GM18909 (cell line): ENCODE measurements around the gene PXDN.

Experiments
- ATAC-seq: cut with Tn5 transposase; IDR thresholded peaks from one replicate; pipeline ENCODE4 v1.9.1; 2021; ENCODE audit warnings: mild to moderate bottlenecking; ENCODE audit not compliant: unreplicated experiment, poor library complexity

The PXDN gene

GRCh38 chr2:1641523-1641922 is 102.8 kb downstream of the PXDN start:
- no peak for ATAC-seq

- no peak for ATAC-seq
Measured at GRCh38 chr2:1640301-1641135, 103.8 kb downstream of the PXDN start.

GRCh38 chr2:1639086-1639858 is 105.0 kb downstream of the PXDN start:
- no peak for ATAC-seq

GRCh38 chr2:1638281-1638860 is 105.9 kb downstream of the PXDN start:
- no peak for ATAC-seq

- no peak for ATAC-seq
Measured at GRCh38 chr2:1636791-1637415, 107.4 kb downstream of the PXDN start.

GRCh38 chr2:1635823-1636222 is 108.5 kb downstream of the PXDN start:
- no peak for ATAC-seq

GRCh38 chr2:1634681-1635341 is 109.5 kb downstream of the PXDN start:
- no peak for ATAC-seq

GRCh38 chr2:1633936-1634587 is 110.3 kb downstream of the PXDN start:
- no peak for ATAC-seq

- no peak for ATAC-seq
Measured at GRCh38 chr2:1633092-1633671, 111.1 kb downstream of the PXDN start.

GRCh38 chr2:1632510-1632909 is 111.8 kb downstream of the PXDN start:
- no peak for ATAC-seq

- no peak for ATAC-seq
Measured at GRCh38 chr2:1632002-1632348, 112.3 kb downstream of the PXDN start.

GRCh38 chr2:1631292-1632001 is 112.9 kb downstream of the PXDN start:
- ATAC-seq: no peak

- ATAC-seq: no peak
Measured at GRCh38 chr2:1628893-1629292, 115.4 kb downstream of the PXDN start.

GRCh38 chr2:1627628-1628381 is 116.5 kb downstream of the PXDN start:
- no peak for ATAC-seq

GRCh38 chr2:1626271-1626681 is 118.0 kb downstream of the PXDN start:
- ATAC-seq: no peak

- ATAC-seq: no peak
Measured at GRCh38 chr2:1625281-1626001, 118.9 kb downstream of the PXDN start.

- no peak for ATAC-seq
Measured at GRCh38 chr2:1623906-1624445, 120.3 kb downstream of the PXDN start.
